ENCODE measurements around the gene LSG1. TPM values are rescaled to one million over a fixed set of nuclear protein-coding genes. Genes with fewer than 3 reads are reported as not detected.

LSG1 gene
- total RNA-seq, 1 experiment from 2014 or later: 45.8 TPM

DNA sequence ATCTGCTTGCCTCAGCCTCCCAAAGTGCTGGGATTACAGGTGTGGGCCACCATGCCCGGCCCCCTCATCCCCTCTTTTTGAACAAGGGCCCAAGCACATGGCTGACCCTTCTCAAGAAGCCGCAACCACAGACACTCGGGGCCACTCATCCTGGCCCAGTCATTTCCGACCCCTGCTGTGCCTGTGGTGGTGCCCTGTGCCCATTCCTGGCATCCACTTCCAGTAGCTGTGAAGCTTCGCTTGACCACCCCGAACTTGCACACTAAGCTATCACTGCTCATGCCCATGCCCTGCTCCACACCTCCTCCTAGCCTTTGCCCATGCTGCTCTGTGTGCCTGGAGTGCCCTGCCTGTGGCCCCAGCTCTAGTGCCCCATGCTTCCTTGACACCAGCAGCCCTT lies 47.0 kb downstream of the LSG1 start (continued):
- TF ChIP-seq ATF1 (CRISPR knock-in tag; IDR thresholded peaks at IDR 0.05): no peak
- TF ChIP-seq IRF2 (CRISPR knock-in tag; IDR thresholded peaks at IDR 0.05; ENCODE audit: borderline replicate concordance, low read depth): no peak

DNA sequence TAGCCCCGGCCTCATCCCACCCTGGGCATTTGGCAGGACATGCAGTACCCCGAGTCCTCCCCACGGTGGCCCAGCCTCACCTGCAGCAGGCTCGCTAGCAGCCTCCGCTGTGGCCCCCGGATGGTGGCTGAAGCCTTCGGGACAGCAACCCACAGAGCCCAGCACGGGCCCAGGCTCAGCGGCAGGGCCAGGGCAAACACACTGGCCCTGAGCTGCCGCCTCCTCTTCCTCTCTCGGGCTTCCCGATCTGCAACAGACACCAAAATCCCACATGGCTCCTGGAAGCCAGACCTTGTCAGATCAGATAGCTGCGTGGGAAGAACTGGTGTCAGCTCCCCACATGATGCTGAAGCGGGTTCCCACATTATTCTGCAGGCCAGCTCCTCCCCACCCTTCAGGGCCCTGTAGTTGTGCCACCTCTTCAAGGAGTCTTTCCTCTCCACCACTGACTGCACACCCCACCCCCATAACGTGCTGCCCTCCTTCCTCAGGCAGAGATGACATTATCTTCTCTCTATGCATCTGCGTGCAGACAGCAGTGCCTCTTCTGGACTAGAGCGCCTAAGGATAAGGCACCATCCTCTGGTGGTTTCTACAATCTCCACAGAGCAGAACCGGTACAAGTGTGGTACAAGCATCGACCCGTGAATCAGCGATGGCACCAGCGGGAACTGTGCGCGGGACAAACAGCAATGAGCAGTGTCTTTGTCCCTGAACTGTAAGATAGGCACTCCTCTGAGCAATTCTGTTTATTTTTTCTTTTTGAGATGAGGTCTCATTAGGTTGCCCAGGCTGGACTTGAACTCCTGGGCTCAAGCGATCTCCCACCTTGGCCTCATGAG lies 48.3 kb downstream of the LSG1 start:
- peak; percentile 34 for DNase-seq (ENCODE audit: low spot score)
- TF ChIP-seq, protein P1, sequence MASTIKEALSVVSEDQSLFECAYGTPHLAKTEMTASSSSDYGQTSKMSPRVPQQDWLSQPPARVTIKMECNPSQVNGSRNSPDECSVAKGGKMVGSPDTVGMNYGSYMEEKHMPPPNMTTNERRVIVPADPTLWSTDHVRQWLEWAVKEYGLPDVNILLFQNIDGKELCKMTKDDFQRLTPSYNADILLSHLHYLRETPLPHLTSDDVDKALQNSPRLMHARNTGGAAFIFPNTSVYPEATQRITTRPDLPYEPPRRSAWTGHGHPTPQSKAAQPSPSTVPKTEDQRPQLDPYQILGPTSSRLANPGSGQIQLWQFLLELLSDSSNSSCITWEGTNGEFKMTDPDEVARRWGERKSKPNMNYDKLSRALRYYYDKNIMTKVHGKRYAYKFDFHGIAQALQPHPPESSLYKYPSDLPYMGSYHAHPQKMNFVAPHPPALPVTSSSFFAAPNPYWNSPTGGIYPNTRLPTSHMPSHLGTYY (CRISPR knock-in tag; IDR thresholded peaks at IDR 0.05): no peak
- no peak for TF ChIP-seq ZNF219 (CRISPR knock-in tag; IDR thresholded peaks at IDR 0.05; ENCODE audit: borderline replicate concordance)
- no peak for TF ChIP-seq GTF2I (CRISPR knock-in tag; conservative IDR thresholded peaks at IDR 0.05)
- TF ChIP-seq SOX15 (CRISPR knock-in tag; IDR thresholded peaks at IDR 0.05): no peak
- no peak for TF ChIP-seq SMAD4 (CRISPR knock-in tag; IDR thresholded peaks at IDR 0.05)
- TF ChIP-seq TCF7 (CRISPR knock-in tag; IDR thresholded peaks at IDR 0.05; ENCODE audit: low read depth): no peak
- TF ChIP-seq IRF2 (CRISPR knock-in tag; IDR thresholded peaks at IDR 0.05; ENCODE audit: borderline replicate concordance, low read depth): no peak
- no peak for TF ChIP-seq TP53 (CRISPR knock-in tag; IDR thresholded peaks at IDR 0.05)
- TF ChIP-seq, protein P2, sequence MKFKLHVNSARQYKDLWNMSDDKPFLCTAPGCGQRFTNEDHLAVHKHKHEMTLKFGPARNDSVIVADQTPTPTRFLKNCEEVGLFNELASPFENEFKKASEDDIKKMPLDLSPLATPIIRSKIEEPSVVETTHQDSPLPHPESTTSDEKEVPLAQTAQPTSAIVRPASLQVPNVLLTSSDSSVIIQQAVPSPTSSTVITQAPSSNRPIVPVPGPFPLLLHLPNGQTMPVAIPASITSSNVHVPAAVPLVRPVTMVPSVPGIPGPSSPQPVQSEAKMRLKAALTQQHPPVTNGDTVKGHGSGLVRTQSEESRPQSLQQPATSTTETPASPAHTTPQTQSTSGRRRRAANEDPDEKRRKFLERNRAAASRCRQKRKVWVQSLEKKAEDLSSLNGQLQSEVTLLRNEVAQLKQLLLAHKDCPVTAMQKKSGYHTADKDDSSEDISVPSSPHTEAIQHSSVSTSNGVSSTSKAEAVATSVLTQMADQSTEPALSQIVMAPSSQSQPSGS (CRISPR knock-in tag; IDR thresholded peaks at IDR 0.05; ENCODE audit: borderline replicate concordance, low read depth): no peak
- TF ChIP-seq PRRX2 (CRISPR knock-in tag; IDR thresholded peaks at IDR 0.05): no peak
- TF ChIP-seq, protein P3, sequence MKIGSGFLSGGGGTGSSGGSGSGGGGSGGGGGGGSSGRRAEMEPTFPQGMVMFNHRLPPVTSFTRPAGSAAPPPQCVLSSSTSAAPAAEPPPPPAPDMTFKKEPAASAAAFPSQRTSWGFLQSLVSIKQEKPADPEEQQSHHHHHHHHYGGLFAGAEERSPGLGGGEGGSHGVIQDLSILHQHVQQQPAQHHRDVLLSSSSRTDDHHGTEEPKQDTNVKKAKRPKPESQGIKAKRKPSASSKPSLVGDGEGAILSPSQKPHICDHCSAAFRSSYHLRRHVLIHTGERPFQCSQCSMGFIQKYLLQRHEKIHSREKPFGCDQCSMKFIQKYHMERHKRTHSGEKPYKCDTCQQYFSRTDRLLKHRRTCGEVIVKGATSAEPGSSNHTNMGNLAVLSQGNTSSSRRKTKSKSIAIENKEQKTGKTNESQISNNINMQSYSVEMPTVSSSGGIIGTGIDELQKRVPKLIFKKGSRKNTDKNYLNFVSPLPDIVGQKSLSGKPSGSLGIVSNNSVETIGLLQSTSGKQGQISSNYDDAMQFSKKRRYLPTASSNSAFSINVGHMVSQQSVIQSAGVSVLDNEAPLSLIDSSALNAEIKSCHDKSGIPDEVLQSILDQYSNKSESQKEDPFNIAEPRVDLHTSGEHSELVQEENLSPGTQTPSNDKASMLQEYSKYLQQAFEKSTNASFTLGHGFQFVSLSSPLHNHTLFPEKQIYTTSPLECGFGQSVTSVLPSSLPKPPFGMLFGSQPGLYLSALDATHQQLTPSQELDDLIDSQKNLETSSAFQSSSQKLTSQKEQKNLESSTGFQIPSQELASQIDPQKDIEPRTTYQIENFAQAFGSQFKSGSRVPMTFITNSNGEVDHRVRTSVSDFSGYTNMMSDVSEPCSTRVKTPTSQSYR (CRISPR knock-in tag; IDR thresholded peaks at IDR 0.05): no peak
- TF ChIP-seq, protein P4, sequence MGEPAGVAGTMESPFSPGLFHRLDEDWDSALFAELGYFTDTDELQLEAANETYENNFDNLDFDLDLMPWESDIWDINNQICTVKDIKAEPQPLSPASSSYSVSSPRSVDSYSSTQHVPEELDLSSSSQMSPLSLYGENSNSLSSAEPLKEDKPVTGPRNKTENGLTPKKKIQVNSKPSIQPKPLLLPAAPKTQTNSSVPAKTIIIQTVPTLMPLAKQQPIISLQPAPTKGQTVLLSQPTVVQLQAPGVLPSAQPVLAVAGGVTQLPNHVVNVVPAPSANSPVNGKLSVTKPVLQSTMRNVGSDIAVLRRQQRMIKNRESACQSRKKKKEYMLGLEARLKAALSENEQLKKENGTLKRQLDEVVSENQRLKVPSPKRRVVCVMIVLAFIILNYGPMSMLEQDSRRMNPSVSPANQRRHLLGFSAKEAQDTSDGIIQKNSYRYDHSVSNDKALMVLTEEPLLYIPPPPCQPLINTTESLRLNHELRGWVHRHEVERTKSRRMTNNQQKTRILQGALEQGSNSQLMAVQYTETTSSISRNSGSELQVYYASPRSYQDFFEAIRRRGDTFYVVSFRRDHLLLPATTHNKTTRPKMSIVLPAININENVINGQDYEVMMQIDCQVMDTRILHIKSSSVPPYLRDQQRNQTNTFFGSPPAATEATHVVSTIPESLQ (CRISPR knock-in tag; IDR thresholded peaks at IDR 0.05): no peak
- no peak for TF ChIP-seq ATF1 (CRISPR knock-in tag; IDR thresholded peaks at IDR 0.05)
- Mint-ChIP-seq H3K27me3 (ENCODE audit: low read depth) (no peaks in the 10 kb centered on the region), H3K27ac (no peak overlapping the region), H3K9me3 (no peaks in the 10 kb centered on the region), H3K36me3 (peaks cover 22% of the 10 kb centered on the region), H3K4me1 (no peaks in the 10 kb centered on the region), H3K4me3 (no peak overlapping the region)
- ATAC-seq: peak; percentile 82
- ChIA-PET POLR2A (no interaction called here), CTCF (interaction anchor here (0.6 to 1.5 kb wide), 2 partner anchors 10 to 15 kb away, joined by 3 to 4 read pairs; partner anchors contain the start of gene TMEM44)

DNA sequence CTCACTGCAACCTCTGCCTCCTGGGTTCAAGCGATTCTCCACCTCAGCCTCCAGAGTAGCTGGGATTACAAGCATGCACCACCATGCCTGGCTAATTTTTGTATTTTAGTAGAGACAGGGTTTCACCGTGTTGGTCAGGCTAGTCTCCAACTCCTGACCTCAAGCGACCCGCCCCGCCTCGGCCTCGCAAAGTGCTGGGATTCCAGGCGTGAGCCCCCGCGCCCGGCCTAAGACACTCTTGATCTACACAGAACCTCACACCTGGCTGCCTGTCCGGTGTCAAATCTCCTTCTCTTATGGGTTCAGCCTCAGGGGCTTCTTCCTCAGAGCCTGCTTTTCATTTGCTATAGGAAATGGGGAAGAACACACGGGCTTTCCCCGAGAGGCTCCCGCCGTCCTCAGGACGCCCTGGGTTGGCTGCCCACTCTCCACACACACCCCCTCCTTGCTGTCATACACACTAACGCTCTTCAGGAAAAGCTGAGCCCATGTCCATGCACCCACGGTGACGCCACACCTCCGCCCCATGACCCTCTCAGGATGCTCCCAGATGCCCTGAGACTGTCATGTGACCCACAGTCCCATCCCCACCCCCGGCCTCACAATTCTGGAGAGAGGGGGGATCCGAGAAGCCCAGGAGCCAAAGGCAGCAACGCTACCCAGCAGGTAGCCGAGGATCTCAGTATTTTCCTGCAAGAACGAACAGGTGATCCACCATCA lies 49.2 kb downstream of the LSG1 start:
- POLR2A ChIA-PET: no interaction called here
- H3K36me3 Mint-ChIP-seq: peaks cover 14% of the 10 kb centered on the region
- TF ChIP-seq GABPB1 (CRISPR knock-in tag; IDR thresholded peaks at IDR 0.05) (no peak), JAZF1 (CRISPR knock-in tag; IDR thresholded peaks at IDR 0.05) (no peak), ZNF416 (CRISPR knock-in tag; IDR thresholded peaks at IDR 0.05) (no peak)
- TF ChIP-seq, protein P5, sequence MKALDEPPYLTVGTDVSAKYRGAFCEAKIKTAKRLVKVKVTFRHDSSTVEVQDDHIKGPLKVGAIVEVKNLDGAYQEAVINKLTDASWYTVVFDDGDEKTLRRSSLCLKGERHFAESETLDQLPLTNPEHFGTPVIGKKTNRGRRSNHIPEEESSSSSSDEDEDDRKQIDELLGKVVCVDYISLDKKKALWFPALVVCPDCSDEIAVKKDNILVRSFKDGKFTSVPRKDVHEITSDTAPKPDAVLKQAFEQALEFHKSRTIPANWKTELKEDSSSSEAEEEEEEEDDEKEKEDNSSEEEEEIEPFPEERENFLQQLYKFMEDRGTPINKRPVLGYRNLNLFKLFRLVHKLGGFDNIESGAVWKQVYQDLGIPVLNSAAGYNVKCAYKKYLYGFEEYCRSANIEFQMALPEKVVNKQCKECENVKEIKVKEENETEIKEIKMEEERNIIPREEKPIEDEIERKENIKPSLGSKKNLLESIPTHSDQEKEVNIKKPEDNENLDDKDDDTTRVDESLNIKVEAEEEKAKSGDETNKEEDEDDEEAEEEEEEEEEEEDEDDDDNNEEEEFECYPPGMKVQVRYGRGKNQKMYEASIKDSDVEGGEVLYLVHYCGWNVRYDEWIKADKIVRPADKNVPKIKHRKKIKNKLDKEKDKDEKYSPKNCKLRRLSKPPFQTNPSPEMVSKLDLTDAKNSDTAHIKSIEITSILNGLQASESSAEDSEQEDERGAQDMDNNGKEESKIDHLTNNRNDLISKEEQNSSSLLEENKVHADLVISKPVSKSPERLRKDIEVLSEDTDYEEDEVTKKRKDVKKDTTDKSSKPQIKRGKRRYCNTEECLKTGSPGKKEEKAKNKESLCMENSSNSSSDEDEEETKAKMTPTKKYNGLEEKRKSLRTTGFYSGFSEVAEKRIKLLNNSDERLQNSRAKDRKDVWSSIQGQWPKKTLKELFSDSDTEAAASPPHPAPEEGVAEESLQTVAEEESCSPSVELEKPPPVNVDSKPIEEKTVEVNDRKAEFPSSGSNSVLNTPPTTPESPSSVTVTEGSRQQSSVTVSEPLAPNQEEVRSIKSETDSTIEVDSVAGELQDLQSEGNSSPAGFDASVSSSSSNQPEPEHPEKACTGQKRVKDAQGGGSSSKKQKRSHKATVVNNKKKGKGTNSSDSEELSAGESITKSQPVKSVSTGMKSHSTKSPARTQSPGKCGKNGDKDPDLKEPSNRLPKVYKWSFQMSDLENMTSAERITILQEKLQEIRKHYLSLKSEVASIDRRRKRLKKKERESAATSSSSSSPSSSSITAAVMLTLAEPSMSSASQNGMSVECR (CRISPR knock-in tag; IDR thresholded peaks at IDR 0.05; ENCODE audit: borderline replicate concordance): no peak
- TF ChIP-seq, protein P6, sequence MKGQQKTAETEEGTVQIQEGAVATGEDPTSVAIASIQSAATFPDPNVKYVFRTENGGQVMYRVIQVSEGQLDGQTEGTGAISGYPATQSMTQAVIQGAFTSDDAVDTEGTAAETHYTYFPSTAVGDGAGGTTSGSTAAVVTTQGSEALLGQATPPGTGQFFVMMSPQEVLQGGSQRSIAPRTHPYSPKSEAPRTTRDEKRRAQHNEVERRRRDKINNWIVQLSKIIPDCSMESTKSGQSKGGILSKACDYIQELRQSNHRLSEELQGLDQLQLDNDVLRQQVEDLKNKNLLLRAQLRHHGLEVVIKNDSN (CRISPR knock-in tag; IDR thresholded peaks at IDR 0.05): 0 out of 2 replicates have a peak, but pooled peaks have one; percentile 26

More for the DNA sequence above, 49.2 kb downstream of the LSG1 start:
- H3K4me1 Mint-ChIP-seq: no peaks in the 10 kb centered on the region
- H3K27ac Mint-ChIP-seq: no peak overlapping the region
- no peak overlapping the region for H3K4me3 Mint-ChIP-seq
- CTCF ChIA-PET: interaction anchor here (0.6 to 1.5 kb wide), 2 partner anchors 11 to 16 kb away, joined by 3 to 4 read pairs; partner anchors contain the start of gene TMEM44
- H3K9me3 Mint-ChIP-seq: no peaks in the 10 kb centered on the region
- H3K27me3 Mint-ChIP-seq (ENCODE audit: low read depth): no peaks in the 10 kb centered on the region
- no peak for DNase-seq (ENCODE audit: low spot score)
- no peak for ATAC-seq
